Mesenchymal stem cell (in vitro differentiated cells and primary cell): ENCODE measurements around the gene NDUFAF8.
A peak's percentile ranks its signal among the peaks of the same experiment; 100 is the strongest.

ENCODE experiments used
- DNase-seq: peaks from one replicate; pipeline ENCODE4 v3.0.0-alpha.2; 2013
- H2AFZ ChIP-seq: one replicate; pipeline ENCODE4 v1.6.1; 2013; ENCODE audit warnings: low read depth, mild to moderate bottlenecking, control low read depth, inconsistent platforms, low read length, moderate library complexity
- H2AK5ac ChIP-seq: 2 replicates; pipeline ENCODE4 v1.6.1; 2013; ENCODE audit warnings: low read length, moderate library complexity, mild to moderate bottlenecking, inconsistent platforms; ENCODE audit not compliant: severe bottlenecking
- H2BK120ac ChIP-seq: one replicate; pipeline ENCODE4 v1.6.1; 2013; ENCODE audit warnings: low read depth, mild to moderate bottlenecking, inconsistent platforms, low read length, moderate library complexity
- H2BK12ac ChIP-seq, 2 experiments: one replicate each; pipeline ENCODE4 v1.6.1; 2013; ENCODE audit warnings: inconsistent platforms in 2 of 2, low read length in 2 of 2, mild to moderate bottlenecking in 2 of 2, moderate library complexity in 2 of 2, control low read depth in 1 of 2
- H2BK15ac ChIP-seq: one replicate; pipeline ENCODE4 v1.6.1; 2013; ENCODE audit warnings: mild to moderate bottlenecking, low read depth, inconsistent platforms; ENCODE audit not compliant: poor library complexity, severe bottlenecking
- H2BK5ac ChIP-seq: 2 replicates; pipeline ENCODE4 v1.6.1; 2013; ENCODE audit warnings: low read depth, mild to moderate bottlenecking, low read length, control low read depth, inconsistent platforms; ENCODE audit not compliant: poor library complexity, severe bottlenecking
- H3K14ac ChIP-seq, 2 experiments: one replicate each; pipeline ENCODE4 v1.6.1; 2013; ENCODE audit warnings: inconsistent platforms in 2 of 2, low read length in 2 of 2, control low read depth in 1 of 2, mild to moderate bottlenecking in 1 of 2, moderate library complexity in 1 of 2
- H3K18ac ChIP-seq, 2 experiments: one replicate each; pipeline ENCODE4 v1.6.1; 2013; ENCODE audit warnings: inconsistent platforms in 2 of 2, low read length in 2 of 2, control low read depth in 1 of 2, low read depth in 1 of 2, mild to moderate bottlenecking in 1 of 2
- H3K23ac ChIP-seq, 2 experiments: one replicate each; pipeline ENCODE4 v1.6.1; 2013; ENCODE audit warnings: inconsistent platforms in 2 of 2, low read length in 2 of 2, mild to moderate bottlenecking in 2 of 2, moderate library complexity in 2 of 2, control low read depth in 1 of 2
- H3K27ac ChIP-seq: 2 replicates; pipeline ENCODE4 v1.5.1; 2013; ENCODE audit warnings: mild to moderate bottlenecking, moderate library complexity, low read length, control low read depth, inconsistent platforms; ENCODE audit not compliant: poor library complexity, severe bottlenecking
- H3K27me3 ChIP-seq, 2 experiments: 2 replicates each; pipeline versions ENCODE4 v1.6.1 to v1.7.0; 2013; ENCODE audit warnings: low read length in 2 of 2, mild to moderate bottlenecking in 2 of 2, moderate library complexity in 2 of 2, control low read depth in 1 of 2, inconsistent platforms in 1 of 2; ENCODE audit not compliant: control insufficient read depth in 1 of 2, insufficient read depth in 1 of 2
- H3K36me3 ChIP-seq, 2 experiments: 2 replicates each; pipeline versions ENCODE4 v1.6.1 to v1.7.0; 2013; ENCODE audit warnings: low read length in 2 of 2, control low read depth in 1 of 2, inconsistent platforms in 1 of 2, low read depth in 1 of 2, mild to moderate bottlenecking in 1 of 2; ENCODE audit not compliant: insufficient read depth in 2 of 2, control insufficient read depth in 1 of 2
- H3K4ac ChIP-seq, 2 experiments: one replicate each; pipeline ENCODE4 v1.6.1; 2013; ENCODE audit warnings: inconsistent platforms in 2 of 2, low read length in 2 of 2, mild to moderate bottlenecking in 2 of 2, moderate library complexity in 2 of 2, control low read depth in 1 of 2, low read depth in 1 of 2
- H3K4me1 ChIP-seq: 2 replicates; pipeline ENCODE4 v1.6.1; 2013; ENCODE audit warnings: low read depth, low read length, control low read depth; ENCODE audit not compliant: control insufficient read depth, insufficient read depth
- H3K4me2 ChIP-seq: 2 replicates; pipeline ENCODE4 v1.6.1; 2013; ENCODE audit warnings: low read length, mild to moderate bottlenecking, inconsistent platforms; ENCODE audit not compliant: poor library complexity, severe bottlenecking
- H3K4me3 ChIP-seq, 2 experiments: 2 replicates each; pipeline versions ENCODE4 v1.5.1 to v1.7.0; 2013; ENCODE audit warnings: low read length in 2 of 2, mild to moderate bottlenecking in 2 of 2, control low read depth in 1 of 2, low read depth in 1 of 2; ENCODE audit not compliant: insufficient read depth in 1 of 2
- H3K79me1 ChIP-seq: replicated peaks from 2 replicates; pipeline ENCODE4 v1.6.1; 2013; ENCODE audit warnings: mild to moderate bottlenecking, control low read depth, low read length, inconsistent platforms; ENCODE audit not compliant: poor library complexity, severe bottlenecking
- H3K9ac ChIP-seq: 2 replicates; pipeline ENCODE4 v1.7.0; 2013; ENCODE audit warnings: mild to moderate bottlenecking, low read length, moderate library complexity
- H3K9me3 ChIP-seq: 2 replicates; pipeline ENCODE4 v1.7.0; 2013; ENCODE audit warnings: mild to moderate bottlenecking, low read length; ENCODE audit not compliant: control insufficient read depth
- H4K8ac ChIP-seq: one replicate; pipeline ENCODE4 v1.6.1; 2013; ENCODE audit warnings: inconsistent platforms, mild to moderate bottlenecking, low read length, moderate library complexity
- H4K91ac ChIP-seq: one replicate; pipeline ENCODE4 v1.6.1; 2013; ENCODE audit warnings: mild to moderate bottlenecking, low read length, inconsistent platforms
- WGBS: methylation state at CpG from one replicate; pipeline ENCODE4 v1.1.7; 2013; ENCODE audit warnings: mixed read lengths; 5-methylcytosine and 5-hydroxymethylcytosine counted together

NDUFAF8 gene

GRCh38 chr17:81267390-81268067 is 28.4 kb downstream of the NDUFAF8 start:
- no peak overlapping the region for H2AFZ ChIP-seq
- H3K9ac ChIP-seq: no peak overlapping the region
- no peak overlapping the region for H3K18ac ChIP-seq
- no peak overlapping the region for H3K4me3 ChIP-seq
- H3K9me3 ChIP-seq: no peaks in the 10 kb centered on the region
- H2AK5ac ChIP-seq: no peak overlapping the region
- H3K27me3 ChIP-seq: no peaks in the 10 kb centered on the region
- no peak overlapping the region for H3K4me2 ChIP-seq
- no peak overlapping the region for H3K27ac ChIP-seq
- no peak overlapping the region for H2BK12ac ChIP-seq
- peak; percentile 37 for DNase-seq
- peaks cover 9% of the 10 kb centered on the region for H3K4me1 ChIP-seq
- H3K14ac ChIP-seq: no peak overlapping the region
- H4K91ac ChIP-seq: no peak overlapping the region
- no peak overlapping the region for H4K8ac ChIP-seq
- 89% methylated on average over 6 of the region's 6 CpGs for WGBS
- H2BK120ac ChIP-seq: no peak overlapping the region
- H2BK5ac ChIP-seq: no peak overlapping the region
- no peak overlapping the region for H2BK15ac ChIP-seq
- H3K23ac ChIP-seq: no peak overlapping the region
- peaks cover 66 to 68% of the 10 kb centered on the region in 2 experiments for H3K36me3 ChIP-seq
- peaks cover 21% of the 10 kb centered on the region for H3K79me1 ChIP-seq
- H3K4ac ChIP-seq: no peak overlapping the region

GRCh38 chr17:81270279-81270678 is 31.2 kb downstream of the NDUFAF8 start:
- Histone ChIP-seq H3K79me1 (peaks cover 14% of the 10 kb centered on the region), H3K36me3 (peaks cover 67 to 76% of the 10 kb centered on the region in 2 experiments), H3K4me1 (peaks cover 9% of the 10 kb centered on the region), H2AK5ac (no peak overlapping the region), H2AFZ (no peak overlapping the region), H2BK12ac (no peak overlapping the region), H4K8ac (no peak overlapping the region), H3K14ac (no peak overlapping the region), H3K23ac (peak overlapping the region in 1 of 2 experiments; percentile 9), H2BK15ac (no peak overlapping the region), H3K4me2 (no peak overlapping the region), H3K18ac (no peak overlapping the region), H3K27me3 (no peaks in the 10 kb centered on the region), H2BK120ac (no peak overlapping the region), H3K4ac (no peak overlapping the region), H3K9ac (no peak overlapping the region), H3K4me3 (no peak overlapping the region), H2BK5ac (no peak overlapping the region), H3K9me3 (no peaks in the 10 kb centered on the region), H3K27ac (no peak overlapping the region), H4K91ac (no peak overlapping the region)
- WGBS: 97% methylated on average over 18 of the region's 18 CpGs
- no peak for DNase-seq

DNA sequence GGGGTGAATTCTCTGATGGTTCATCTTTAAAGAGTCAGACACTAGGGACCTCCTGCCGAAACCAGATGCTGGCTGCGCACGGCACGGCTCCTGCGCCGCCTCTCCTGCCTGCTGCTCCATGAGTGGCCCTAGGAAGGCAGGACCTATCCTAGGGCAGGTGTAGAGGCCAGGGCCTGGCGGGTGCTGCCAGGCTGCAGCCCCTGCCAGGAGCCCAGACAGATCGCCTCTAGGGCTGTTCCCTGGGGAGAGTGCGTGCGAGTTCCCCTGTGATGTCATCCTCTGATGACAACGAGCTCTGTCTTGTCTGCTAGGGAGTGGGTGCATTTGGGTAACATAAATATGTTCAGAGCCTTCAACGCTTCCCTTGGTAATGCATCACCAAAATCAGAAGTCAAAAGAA is 32.1 kb downstream of the NDUFAF8 start:
- no peak overlapping the region for H3K23ac ChIP-seq
- H3K18ac ChIP-seq: no peak overlapping the region
- H3K4me2 ChIP-seq: no peak overlapping the region
- peaks cover 9% of the 10 kb centered on the region for H3K79me1 ChIP-seq
- no peaks in the 10 kb centered on the region for H3K9me3 ChIP-seq
- no peaks in the 10 kb centered on the region for H3K27me3 ChIP-seq
- no peak overlapping the region for H3K9ac ChIP-seq
- no peak overlapping the region for H2AK5ac ChIP-seq
- H2BK120ac ChIP-seq: no peak overlapping the region
- H3K4me3 ChIP-seq: no peak overlapping the region
- no peak for DNase-seq
- H2BK15ac ChIP-seq: no peak overlapping the region
- no peak overlapping the region for H3K27ac ChIP-seq
- peaks cover 9% of the 10 kb centered on the region for H3K4me1 ChIP-seq
- no peak overlapping the region for H2AFZ ChIP-seq
- H3K14ac ChIP-seq: no peak overlapping the region
- no peak overlapping the region for H4K91ac ChIP-seq
- WGBS: 96% methylated on average over 12 of the region's 12 CpGs
- no peak overlapping the region for H2BK12ac ChIP-seq
- H3K4ac ChIP-seq: no peak overlapping the region
- peaks cover 67 to 75% of the 10 kb centered on the region in 2 experiments for H3K36me3 ChIP-seq
- no peak overlapping the region for H2BK5ac ChIP-seq
- H4K8ac ChIP-seq: no peak overlapping the region

GRCh38 chr17:81272616-81273015 is 33.5 kb downstream of the NDUFAF8 start:
- H3K23ac ChIP-seq: no peak overlapping the region
- H3K79me1 ChIP-seq: peaks cover 13% of the 10 kb centered on the region
- no peak overlapping the region for H3K4ac ChIP-seq
- no peak overlapping the region for H2AK5ac ChIP-seq
- H3K27me3 ChIP-seq: no peaks in the 10 kb centered on the region
- WGBS: 94% methylated on average over 12 of the region's 12 CpGs
- H2BK120ac ChIP-seq: no peak overlapping the region
- H4K8ac ChIP-seq: no peak overlapping the region
- no peak overlapping the region for H3K14ac ChIP-seq
- H3K9ac ChIP-seq: no peak overlapping the region
- H2BK15ac ChIP-seq: no peak overlapping the region
- no peak for DNase-seq
- H2BK12ac ChIP-seq: no peak overlapping the region
- H2BK5ac ChIP-seq: no peak overlapping the region
- H3K4me1 ChIP-seq: peaks cover 9% of the 10 kb centered on the region
- H3K9me3 ChIP-seq: no peaks in the 10 kb centered on the region
- H3K4me3 ChIP-seq: no peak overlapping the region
- H4K91ac ChIP-seq: no peak overlapping the region
- peaks cover 81% of the 10 kb centered on the region in 2 experiments for H3K36me3 ChIP-seq
- H3K18ac ChIP-seq: no peak overlapping the region
- H3K4me2 ChIP-seq: no peak overlapping the region
- no peak overlapping the region for H2AFZ ChIP-seq
- no peak overlapping the region for H3K27ac ChIP-seq
